NT2/D1 (cell line): ENCODE data around the gene RANBP17.
"Not testable (repeated sequence)": the region's sequence is repeated elsewhere in the genome, so short reads cannot be mapped to it uniquely, and the experiment has no call there.

Source experiments
- SUZ12 ChIP-seq: IDR thresholded peaks from 2 replicates; pipeline ENCODE4 v1.6.1; 2011; ENCODE audit not compliant: insufficient read length, insufficient read depth; ENCODE audit errors: extremely low read depth
- YY1 ChIP-seq: IDR thresholded peaks from 2 replicates; pipeline ENCODE4 v1.6.1; 2011; ENCODE audit not compliant: insufficient read length, insufficient read depth
- ZNF274 ChIP-seq: IDR thresholded peaks from 2 replicates; pipeline ENCODE4 v1.6.1; 2011; ENCODE audit warnings: mild to moderate bottlenecking, low read depth, low read length

- not testable (repeated sequence) for TF ChIP-seq YY1, ZNF274, SUZ12
These were observed 180.1 kb downstream of the RANBP17 start for GRCh38 chr5:171041893-171042292.
